Muscle of leg (tissue), 11 donors: ENCODE results near the gene PLEKHG1. TPM values are rescaled to one million over a fixed set of nuclear protein-coding genes. Genes with fewer than 3 reads are reported as not detected.

Experiments
- DNase-seq: peaks from one replicate; pipeline ENCODE4 v3.0.0; 2013
- H3K27ac ChIP-seq: one replicate; pipeline ENCODE4 v1.5.1; 2013; ENCODE audit warnings: mild to moderate bottlenecking, low read length, control low read depth
- H3K27me3 ChIP-seq: one replicate; pipeline ENCODE4 v1.6.1; 2013; ENCODE audit warnings: low read length; ENCODE audit not compliant: control insufficient read depth, insufficient read depth
- H3K36me3 ChIP-seq: one replicate; pipeline ENCODE4 v1.6.1; 2013; ENCODE audit warnings: low read length; ENCODE audit not compliant: control insufficient read depth, insufficient read depth
- H3K4me1 ChIP-seq: one replicate; pipeline ENCODE4 v1.6.1; 2013; ENCODE audit warnings: low read length; ENCODE audit not compliant: control insufficient read depth, insufficient read depth
- H3K4me3 ChIP-seq: one replicate; pipeline ENCODE4 v1.5.1; 2013; ENCODE audit warnings: low read length, control low read depth
- H3K9me3 ChIP-seq: replicated peaks from 2 replicates; pipeline ENCODE4 v1.6.1; 2013; ENCODE audit warnings: low read depth, low read length; ENCODE audit not compliant: control insufficient read depth
- WGBS: methylation state at CpG from one replicate; pipeline ENCODE4 v1.1.5; 2013; ENCODE audit warnings: missing lambda C conversion rate; ENCODE audit not compliant: insufficient coverage; 5-methylcytosine and 5-hydroxymethylcytosine counted together
- polyA plus RNA-seq, 8 donors: library from polyadenylated mRNA; unstranded; fragments of 120-200 nt; gene quantifications; one replicate each; pipeline versions ENCODE4 v1.2.1 to v1.2.3, GENCODE V29; 2013; ENCODE audit warnings: inconsistent platforms in 1 of 8, low replicate concordance in 1 of 8; ENCODE audit not compliant: insufficient read length in 8 of 8, insufficient read depth in 1 of 8
- total RNA-seq: library from RNA; stranded (reverse); fragments of 120-200 nt; gene quantifications from one replicate; pipeline ENCODE4 v1.2.4, GENCODE V29; 2013

PLEKHG1 gene
- total and polyA plus RNA-seq, 9 donors: 10.2 to 20.5 (median 13.4) TPM

DNA sequence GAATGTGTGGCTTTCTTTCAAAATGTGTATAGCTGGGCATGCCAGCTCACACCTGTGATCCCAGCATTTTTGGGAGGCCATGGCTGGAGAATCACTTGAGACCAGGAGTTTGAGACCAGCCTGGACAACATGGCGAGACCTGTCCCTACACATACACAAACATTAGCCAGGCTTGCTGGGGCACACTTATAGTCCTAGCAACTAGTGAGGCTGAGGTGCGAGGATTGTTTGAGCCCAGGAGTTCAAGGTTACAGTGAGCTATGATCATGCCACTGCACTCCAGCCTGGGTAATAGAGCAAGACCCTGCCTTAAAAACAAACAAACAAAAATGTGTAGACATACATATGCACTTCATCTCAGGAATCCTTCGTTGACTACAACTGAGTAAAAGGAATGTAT is 31.1 kb upstream of the PLEKHG1 start:
- Histone ChIP-seq H3K9me3 (no peaks in the 10 kb centered on the region), H3K4me3 (no peak overlapping the region), H3K36me3 (no peaks in the 10 kb centered on the region), H3K27me3 (no peaks in the 10 kb centered on the region), H3K27ac (no peak overlapping the region), H3K4me1 (peaks cover 11% of the 10 kb centered on the region)
- WGBS: 100% methylated on average over 1 of the region's 3 CpGs
- DNase-seq: no peak

DNA sequence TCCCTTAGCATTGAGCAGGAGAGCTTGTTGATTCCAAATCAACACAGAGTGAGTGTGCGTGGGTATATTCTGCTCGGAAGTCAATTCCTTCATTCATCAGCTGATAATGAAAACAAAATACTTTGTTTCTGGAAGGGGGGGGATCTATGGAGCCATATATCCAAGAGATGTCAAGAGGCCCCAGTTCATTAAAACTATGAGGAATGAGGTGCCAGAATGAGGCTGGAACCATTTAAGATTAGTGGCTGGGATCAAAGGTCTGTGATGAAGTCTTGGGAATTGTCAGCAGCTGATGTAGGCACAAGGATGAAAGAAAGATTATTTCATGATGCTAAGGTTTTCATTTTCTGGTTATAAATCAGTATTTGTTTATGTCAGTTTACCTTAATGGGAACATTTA is 30.5 kb upstream of the PLEKHG1 start:
- Histone ChIP-seq H3K36me3 (no peaks in the 10 kb centered on the region), H3K27me3 (no peaks in the 10 kb centered on the region), H3K27ac (no peak overlapping the region), H3K4me3 (no peak overlapping the region), H3K4me1 (peaks cover 11% of the 10 kb centered on the region), H3K9me3 (no peaks in the 10 kb centered on the region)
- WGBS: no CpG with 5 or more reads among the region's 2 CpGs
- DNase-seq: no peak

DNA sequence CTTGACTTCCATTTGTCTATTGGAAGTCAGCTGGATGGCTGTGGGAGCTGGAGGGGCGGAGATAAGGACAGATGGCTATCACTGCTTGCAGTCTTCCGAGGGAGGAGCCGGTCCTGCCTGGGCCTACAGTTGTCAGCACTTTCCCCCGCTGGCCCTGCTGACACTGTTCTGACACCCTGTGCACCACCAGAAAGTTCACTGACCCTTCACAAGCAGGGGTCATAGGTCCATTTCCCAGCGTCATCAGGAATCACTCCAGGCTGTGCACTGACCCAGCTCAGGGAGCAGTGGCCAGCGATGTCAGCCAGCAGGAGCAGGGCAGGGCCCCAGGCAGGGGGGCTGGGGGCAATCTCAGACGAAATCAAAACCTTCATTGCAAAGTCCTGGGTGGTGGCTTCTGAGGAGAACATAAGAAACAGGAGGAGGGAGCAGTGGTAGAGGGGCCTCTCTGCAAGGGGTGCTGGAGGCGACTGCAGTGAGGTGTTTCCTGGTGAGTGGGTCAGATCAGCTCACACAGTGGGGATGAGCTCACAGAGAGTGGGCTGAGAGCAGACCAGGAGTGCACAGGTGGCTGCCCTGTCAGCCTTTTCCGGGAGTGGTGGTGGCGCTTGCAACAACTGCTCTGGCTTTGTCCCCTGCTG is 26.5 kb upstream of the PLEKHG1 start:
- WGBS: 33% methylated on average over 9 of the region's 10 CpGs
- Histone ChIP-seq H3K9me3 (no peaks in the 10 kb centered on the region), H3K36me3 (no peaks in the 10 kb centered on the region), H3K27ac (no peak overlapping the region), H3K4me3 (no peak overlapping the region), H3K27me3 (no peaks in the 10 kb centered on the region), H3K4me1 (peaks cover 7% of the 10 kb centered on the region)
- no peak for DNase-seq

DNA sequence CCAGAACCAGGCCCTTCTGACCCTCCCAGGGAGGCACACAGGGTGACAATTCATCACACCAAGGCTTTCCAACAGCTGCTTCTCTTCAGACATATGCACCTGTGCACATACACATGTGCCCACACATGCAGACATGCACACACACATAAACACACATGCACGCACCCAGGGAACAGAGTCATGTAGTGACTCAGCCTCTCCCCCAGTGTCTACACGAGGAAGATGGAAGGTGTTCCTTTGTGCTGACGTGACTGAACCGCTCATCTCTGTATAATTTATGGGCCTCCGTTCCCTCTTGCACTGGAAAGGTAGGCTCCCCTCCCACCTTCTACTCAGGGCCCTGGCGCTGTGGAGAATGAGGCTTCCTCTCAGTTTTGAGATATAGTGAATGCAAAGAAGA is 23.8 kb upstream of the PLEKHG1 start:
- H3K9me3 ChIP-seq: no peaks in the 10 kb centered on the region
- no peak for DNase-seq

DNA sequence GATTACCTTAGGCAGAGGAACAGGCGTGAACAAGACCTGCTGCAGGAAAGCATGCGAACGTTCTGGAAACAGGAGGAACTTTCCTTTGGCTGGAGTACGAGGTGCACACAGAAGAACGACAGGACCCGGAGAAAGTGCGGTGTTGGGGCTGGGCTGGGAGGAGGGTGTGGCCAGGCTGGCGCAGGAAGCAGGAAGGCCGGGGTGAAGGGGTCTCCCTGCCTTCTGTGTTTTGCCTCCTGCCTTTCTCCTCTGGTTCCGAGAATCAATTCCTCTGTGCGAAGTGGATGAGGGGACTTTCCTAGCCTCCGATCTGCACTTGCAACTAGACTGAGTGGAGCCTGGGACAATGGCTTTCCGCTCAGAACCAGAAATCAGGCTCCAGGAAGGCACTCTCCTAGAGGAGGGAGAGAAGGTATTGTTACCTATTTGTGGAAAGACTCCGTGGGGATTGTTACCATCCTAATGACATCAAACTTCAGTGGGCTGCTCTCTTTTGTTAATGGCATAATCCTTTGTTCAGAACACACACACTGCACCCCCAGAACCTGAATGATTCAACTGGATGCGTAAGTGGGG is 22.9 kb upstream of the PLEKHG1 start:
- H3K27me3 ChIP-seq: no peaks in the 10 kb centered on the region
- H3K9me3 ChIP-seq: no peaks in the 10 kb centered on the region
- H3K4me1 ChIP-seq: peaks cover 6% of the 10 kb centered on the region
- DNase-seq: no peak
- H3K4me3 ChIP-seq: no peak overlapping the region
- 77% methylated on average over 10 of the region's 15 CpGs for WGBS
- H3K36me3 ChIP-seq: no peaks in the 10 kb centered on the region
- H3K27ac ChIP-seq: peak overlapping the region; percentile 9

More for the DNA sequence above, 23.8 kb upstream of the PLEKHG1 start:
- Histone ChIP-seq H3K27me3 (no peaks in the 10 kb centered on the region), H3K4me1 (peaks cover 6% of the 10 kb centered on the region), H3K4me3 (no peak overlapping the region), H3K36me3 (no peaks in the 10 kb centered on the region), H3K27ac (no peak overlapping the region)
- no CpG with 5 or more reads among the region's 6 CpGs for WGBS

DNA sequence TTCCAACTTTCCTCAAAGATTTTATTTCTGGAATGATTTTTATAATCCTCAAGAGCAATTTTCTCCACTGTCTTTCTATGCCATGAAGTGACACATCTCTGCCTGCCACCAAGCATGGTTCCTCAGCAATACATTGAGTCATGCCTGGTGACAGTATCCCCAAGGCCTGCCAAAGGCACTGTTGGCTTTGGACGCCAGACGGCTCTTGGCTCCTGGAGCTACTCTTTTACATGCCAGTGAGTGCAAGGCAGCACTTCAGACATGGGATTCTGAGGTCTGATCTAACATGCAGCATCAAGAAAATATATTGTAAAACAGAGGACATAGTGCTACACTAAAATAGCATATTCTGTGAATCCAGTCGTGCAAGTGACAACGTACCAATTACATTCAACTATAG is 20.1 kb upstream of the PLEKHG1 start:
- WGBS: 72% methylated on average over 2 of the region's 4 CpGs
- no peak overlapping the region for H3K27ac ChIP-seq
- DNase-seq: peak; percentile 36
- no peaks in the 10 kb centered on the region for H3K36me3 ChIP-seq
- peaks cover 2% of the 10 kb centered on the region for H3K4me1 ChIP-seq
- H3K27me3 ChIP-seq: no peaks in the 10 kb centered on the region
- H3K9me3 ChIP-seq: no peaks in the 10 kb centered on the region
- no peak overlapping the region for H3K4me3 ChIP-seq

DNA sequence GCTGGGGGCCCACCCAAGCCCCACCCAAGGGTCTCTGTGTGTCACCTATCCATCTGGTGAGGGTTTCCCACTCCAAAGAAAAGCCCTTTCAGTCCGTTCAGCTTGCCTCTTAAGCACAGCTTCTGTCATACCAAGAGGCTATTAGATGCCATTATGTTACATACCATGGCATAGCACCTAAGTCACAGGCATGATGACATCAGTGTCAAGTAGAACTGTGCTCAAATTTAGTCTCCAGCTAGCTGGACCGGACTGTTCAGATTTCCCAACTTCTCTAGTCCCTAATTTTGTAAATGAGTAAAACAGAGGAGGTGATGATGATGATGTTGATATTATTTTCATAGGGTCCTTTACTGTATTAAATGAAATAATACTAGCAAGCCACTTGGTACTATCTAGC is 19.2 kb upstream of the PLEKHG1 start:
- Histone ChIP-seq H3K4me3 (no peak overlapping the region), H3K27ac (no peak overlapping the region), H3K36me3 (no peaks in the 10 kb centered on the region), H3K4me1 (peaks cover 2% of the 10 kb centered on the region), H3K9me3 (no peaks in the 10 kb centered on the region), H3K27me3 (no peaks in the 10 kb centered on the region)
- no peak for DNase-seq
- WGBS: 88% methylated on average over 1 of the region's 2 CpGs

DNA sequence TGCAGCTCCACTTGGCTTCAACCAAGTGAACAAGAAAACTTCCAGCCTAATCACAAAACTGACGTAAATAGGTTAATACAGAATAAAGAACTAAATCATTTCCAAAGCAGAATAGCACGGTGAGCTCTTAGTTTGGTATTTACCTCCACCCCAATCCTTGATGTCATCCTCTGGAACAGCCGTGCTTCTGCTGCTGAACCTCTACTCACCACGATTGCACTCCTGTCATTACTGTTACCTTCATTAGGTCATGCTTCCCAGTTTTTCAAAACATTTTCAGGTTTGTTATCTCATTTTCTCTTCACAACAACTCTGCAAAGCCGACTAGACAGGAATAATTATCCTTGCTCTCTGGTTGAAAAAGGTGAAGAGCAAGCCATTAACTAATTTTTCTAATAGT is 15.6 kb upstream of the PLEKHG1 start:
- Histone ChIP-seq H3K4me3 (no peak overlapping the region), H3K4me1 (peaks cover 2% of the 10 kb centered on the region), H3K27ac (no peak overlapping the region), H3K9me3 (no peaks in the 10 kb centered on the region), H3K36me3 (no peaks in the 10 kb centered on the region), H3K27me3 (no peaks in the 10 kb centered on the region)
- DNase-seq: no peak
- 67% methylated on average over 4 of the region's 5 CpGs for WGBS

DNA sequence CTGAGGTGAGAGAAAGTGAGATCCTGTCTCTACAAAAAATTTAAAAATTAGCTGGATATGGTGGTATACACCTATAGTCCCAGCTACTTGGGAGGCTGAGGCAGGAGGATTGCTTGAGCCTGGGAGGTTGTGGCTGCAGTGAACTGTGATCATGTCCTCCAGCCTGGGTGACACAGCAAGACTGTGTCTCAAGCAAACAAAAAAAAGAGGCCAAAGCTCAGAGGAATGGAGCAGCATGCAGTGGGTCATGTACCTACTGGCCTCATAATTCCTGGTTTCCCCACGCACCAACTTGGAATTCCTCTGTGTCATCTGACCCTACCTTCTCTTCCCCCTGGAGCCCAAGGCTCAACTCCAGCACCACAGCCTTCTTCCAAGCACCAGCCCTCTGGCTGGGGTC is 15.1 kb upstream of the PLEKHG1 start:
- H3K27ac ChIP-seq: no peak overlapping the region
- H3K27me3 ChIP-seq: no peaks in the 10 kb centered on the region
- H3K9me3 ChIP-seq: no peaks in the 10 kb centered on the region
- no peaks in the 10 kb centered on the region for H3K36me3 ChIP-seq
- no peak for DNase-seq
- no peak overlapping the region for H3K4me3 ChIP-seq
- H3K4me1 ChIP-seq: peaks cover 2% of the 10 kb centered on the region
- WGBS: 91% methylated on average over 1 of the region's 1 CpG

DNA sequence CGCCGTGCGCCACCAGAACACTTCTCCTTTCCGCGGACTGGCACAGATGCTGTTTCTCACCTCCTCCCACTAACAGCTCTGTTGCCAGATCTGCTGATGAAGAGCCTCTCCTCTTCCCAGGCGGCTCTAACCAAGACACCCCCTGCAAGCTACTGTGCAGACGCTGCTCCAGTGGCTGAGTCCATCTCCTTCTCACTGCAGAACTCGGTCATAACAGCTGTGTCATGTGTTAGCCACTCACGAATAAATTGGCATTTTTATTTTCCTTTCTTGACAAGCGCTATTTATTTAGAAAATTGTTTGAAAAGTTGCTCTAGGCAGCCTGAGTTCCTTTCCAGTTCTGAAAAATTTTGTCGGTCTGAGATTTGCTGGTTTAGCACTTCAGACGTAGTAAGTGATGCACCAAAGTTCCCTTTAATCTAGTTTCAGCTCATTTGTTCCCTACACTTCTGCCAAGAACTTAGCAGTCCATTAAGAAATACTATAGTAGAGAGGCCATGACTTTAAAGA is 12.8 kb upstream of the PLEKHG1 start:
- no peak for DNase-seq
- WGBS: 93% methylated on average over 7 of the region's 12 CpGs
- Histone ChIP-seq H3K4me3 (no peak overlapping the region), H3K9me3 (no peaks in the 10 kb centered on the region), H3K4me1 (peaks cover 2% of the 10 kb centered on the region), H3K27ac (no peak overlapping the region), H3K27me3 (peaks cover 1% of the 10 kb centered on the region), H3K36me3 (no peaks in the 10 kb centered on the region)
